ENCODE data around the gene TRAPPC3.

The TRAPPC3 gene

GRCh38 chr1:36122062-36123030, 26.9 kb downstream of the TRAPPC3 start:
- Histone ChIP-seq H3K79me2 (no peaks in the 10 kb centered on the region), H3K4me1 (no peaks in the 10 kb centered on the region), H3K27ac (no peak overlapping the region)

GRCh38 chr1:36119456-36119855, 29.8 kb downstream of the TRAPPC3 start:
- no peaks in the 10 kb centered on the region for H3K36me3 ChIP-seq (ENCODE audit: control insufficient read depth, insufficient read depth, low read length)
- no peak for TF ChIP-seq CTCF (IDR thresholded peaks at IDR 0.05)
- no peaks in the 10 kb centered on the region for H3K4me1 ChIP-seq
- no peak overlapping the region for H3K9ac ChIP-seq
- H3K79me2 ChIP-seq: no peaks in the 10 kb centered on the region
- no peaks in the 10 kb centered on the region for H3K9me3 ChIP-seq (ENCODE audit: control insufficient read depth, low read length)
- H3K27ac ChIP-seq: no peak overlapping the region
- no peaks in the 10 kb centered on the region for H3K27me3 ChIP-seq (ENCODE audit: control insufficient read depth, insufficient read depth, low read length)
- H3K4me3 ChIP-seq (ENCODE audit: low read depth, low read length): no peak overlapping the region
- H3K4me2 ChIP-seq (ENCODE audit: low read length): no peak overlapping the region
- H2AFZ ChIP-seq: no peak overlapping the region

More at GRCh38 chr1:36122062-36123030, 26.9 kb downstream of the TRAPPC3 start:
- TF ChIP-seq CTCF (IDR thresholded peaks at IDR 0.05): no peak
- H2AFZ ChIP-seq: no peak overlapping the region
- no peaks in the 10 kb centered on the region for H3K9me3 ChIP-seq (ENCODE audit: control insufficient read depth, low read length)
- H3K4me3 ChIP-seq (ENCODE audit: low read depth, low read length): no peak overlapping the region
- H3K36me3 ChIP-seq (ENCODE audit: control insufficient read depth, insufficient read depth, low read length): no peaks in the 10 kb centered on the region
- H3K4me2 ChIP-seq (ENCODE audit: low read length): no peak overlapping the region
- no peak overlapping the region for H3K9ac ChIP-seq
- no peaks in the 10 kb centered on the region for H3K27me3 ChIP-seq (ENCODE audit: control insufficient read depth, insufficient read depth, low read length)

- Histone ChIP-seq H3K27me3 (ENCODE audit: control insufficient read depth, insufficient read depth, low read length) (no peaks in the 10 kb centered on the region), H3K9ac (no peak overlapping the region), H3K27ac (no peak overlapping the region), H3K4me1 (no peaks in the 10 kb centered on the region), H3K9me3 (ENCODE audit: control insufficient read depth, low read length) (no peaks in the 10 kb centered on the region), H3K4me3 (ENCODE audit: low read depth, low read length) (no peak overlapping the region), H2AFZ (no peak overlapping the region), H3K4me2 (ENCODE audit: low read length) (no peak overlapping the region), H3K36me3 (ENCODE audit: control insufficient read depth, insufficient read depth, low read length) (no peaks in the 10 kb centered on the region), H3K79me2 (no peaks in the 10 kb centered on the region)
- no peak for TF ChIP-seq CTCF (IDR thresholded peaks at IDR 0.05)
Observed at GRCh38 chr1:36118447-36119204, 30.7 kb downstream of the TRAPPC3 start.

- Histone ChIP-seq H3K4me3 (ENCODE audit: low read depth, low read length) (no peak overlapping the region), H3K27ac (no peak overlapping the region), H3K4me2 (ENCODE audit: low read length) (no peak overlapping the region), H3K36me3 (ENCODE audit: control insufficient read depth, insufficient read depth, low read length) (no peaks in the 10 kb centered on the region), H3K4me1 (no peaks in the 10 kb centered on the region), H3K9me3 (ENCODE audit: control insufficient read depth, low read length) (no peaks in the 10 kb centered on the region), H3K79me2 (no peaks in the 10 kb centered on the region), H3K9ac (no peak overlapping the region), H2AFZ (no peak overlapping the region), H3K27me3 (ENCODE audit: control insufficient read depth, insufficient read depth, low read length) (no peaks in the 10 kb centered on the region)
- TF ChIP-seq CTCF (IDR thresholded peaks at IDR 0.05): no peak
Observed at GRCh38 chr1:36116901-36117300, 32.4 kb downstream of the TRAPPC3 start.
